ENCODE measurements around the gene DGKD.

DGKD gene

GRCh38 chr2:233458031-233458610 lies 103.8 kb downstream of the DGKD start:
- Histone ChIP-seq H3K4me1 (ENCODE audit: low read length) (no peaks in the 10 kb centered on the region), H2AFZ (ENCODE audit: low read length) (no peak overlapping the region), H3F3A (ENCODE audit: insufficient read depth, low read length) (no peaks in the 10 kb centered on the region), H3K79me2 (ENCODE audit: low read length) (no peaks in the 10 kb centered on the region), H3K9me2 (replicated peaks; ENCODE audit: insufficient read depth, low read length) (no peaks in the 10 kb centered on the region), H3K27ac (ENCODE audit: low read length) (no peak overlapping the region), H3K36me3 (replicated peaks; ENCODE audit: insufficient read depth, low read length) (no peaks in the 10 kb centered on the region), H4K20me1 (ENCODE audit: insufficient read depth, low read length) (no peaks in the 10 kb centered on the region), H3K27me3 (replicated peaks; ENCODE audit: insufficient read depth, low read length) (no peaks in the 10 kb centered on the region), H3K4me3 (ENCODE audit: low read length) (no peak overlapping the region), H3K4me2 (ENCODE audit: low read depth, low read length) (no peak overlapping the region), H3K9ac (ENCODE audit: low read length) (no peak overlapping the region), H3K9me3 (replicated peaks; ENCODE audit: insufficient read depth, low read length) (no peaks in the 10 kb centered on the region)
- TF ChIP-seq EZH2 (optimal IDR thresholded peaks at IDR 0.05; ENCODE audit: low read depth, low read length) (no peak), EZH2phosphoT487 (IDR thresholded peaks at IDR 0.05; ENCODE audit: low read length) (no peak), CTCF (IDR thresholded peaks at IDR 0.05; ENCODE audit: low read length) (no peak)
- no peak for DNase-seq

DNA sequence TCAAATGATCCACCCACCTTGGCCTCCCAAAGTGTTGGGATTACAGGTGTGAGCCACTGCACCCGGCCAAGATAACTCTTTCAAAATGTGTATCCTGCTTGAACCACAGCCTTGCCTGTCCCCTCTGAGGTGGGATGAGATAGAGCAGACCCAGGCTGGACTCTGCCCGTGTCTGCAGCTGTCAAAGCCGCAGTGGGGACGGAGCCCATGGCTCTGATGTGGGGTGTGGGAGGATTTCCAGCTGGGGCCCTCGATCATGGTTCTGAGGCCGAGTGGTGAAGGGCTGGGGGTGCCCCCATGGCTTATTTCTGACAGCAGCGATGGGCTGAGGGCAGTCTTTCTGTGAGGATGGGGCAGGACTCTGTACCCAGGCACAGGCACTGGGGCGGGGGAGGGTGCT lies 104.5 kb downstream of the DGKD start:
- Histone ChIP-seq H3K9ac (ENCODE audit: low read length) (no peak overlapping the region), H3K4me2 (ENCODE audit: low read depth, low read length) (no peak overlapping the region), H3K27ac (ENCODE audit: low read length) (no peak overlapping the region), H3K9me2 (replicated peaks; ENCODE audit: insufficient read depth, low read length) (no peaks in the 10 kb centered on the region), H3K4me3 (ENCODE audit: low read length) (no peak overlapping the region), H3K9me3 (replicated peaks; ENCODE audit: insufficient read depth, low read length) (no peaks in the 10 kb centered on the region), H3K27me3 (replicated peaks; ENCODE audit: insufficient read depth, low read length) (no peaks in the 10 kb centered on the region), H3F3A (ENCODE audit: insufficient read depth, low read length) (no peaks in the 10 kb centered on the region), H2AFZ (ENCODE audit: low read length) (no peak overlapping the region), H4K20me1 (ENCODE audit: insufficient read depth, low read length) (no peaks in the 10 kb centered on the region), H3K36me3 (replicated peaks; ENCODE audit: insufficient read depth, low read length) (no peaks in the 10 kb centered on the region), H3K4me1 (ENCODE audit: low read length) (no peaks in the 10 kb centered on the region), H3K79me2 (ENCODE audit: low read length) (no peaks in the 10 kb centered on the region)
- no peak for TF ChIP-seq CTCF (IDR thresholded peaks at IDR 0.05; ENCODE audit: low read length)
- TF ChIP-seq EZH2 (optimal IDR thresholded peaks at IDR 0.05; ENCODE audit: low read depth, low read length) = no peak
- no peak for TF ChIP-seq EZH2phosphoT487 (IDR thresholded peaks at IDR 0.05; ENCODE audit: low read length)
- DNase-seq = no peak

- Histone ChIP-seq H3K9me2 (replicated peaks; ENCODE audit: insufficient read depth, low read length) (no peaks in the 10 kb centered on the region), H3K9me3 (replicated peaks; ENCODE audit: insufficient read depth, low read length) (no peaks in the 10 kb centered on the region), H3K36me3 (replicated peaks; ENCODE audit: insufficient read depth, low read length) (no peaks in the 10 kb centered on the region), H3K4me1 (ENCODE audit: low read length) (no peaks in the 10 kb centered on the region), H3K79me2 (ENCODE audit: low read length) (no peaks in the 10 kb centered on the region), H3K4me3 (ENCODE audit: low read length) (no peak overlapping the region), H3K27ac (ENCODE audit: low read length) (no peak overlapping the region), H3K27me3 (replicated peaks; ENCODE audit: insufficient read depth, low read length) (no peaks in the 10 kb centered on the region), H3K9ac (ENCODE audit: low read length) (no peak overlapping the region), H3F3A (ENCODE audit: insufficient read depth, low read length) (no peaks in the 10 kb centered on the region), H4K20me1 (ENCODE audit: insufficient read depth, low read length) (no peaks in the 10 kb centered on the region), H3K4me2 (ENCODE audit: low read depth, low read length) (no peak overlapping the region), H2AFZ (ENCODE audit: low read length) (no peak overlapping the region)
- DNase-seq = no peak
- TF ChIP-seq CTCF (IDR thresholded peaks at IDR 0.05; ENCODE audit: low read length) = no peak
Measured at GRCh38 chr2:233459426-233459825, 105.1 kb downstream of the DGKD start.

Data from MM.1S (cell line).